Dendritic cell treated with granulocyte-macrophage colony-stimulating factor and Interleukin-4, amounts not matched to agents 40 ng/mL and 50 ng/mL, for 4 days (primary cell): ENCODE data around the gene MYO1D.

ENCODE experiments used
- H3K27ac Mint-ChIP-seq: one replicate; pipeline ENCODE4 v1.8.0; 2022; ENCODE audit warnings: mild to moderate bottlenecking, mixed read lengths
- H3K27me3 Mint-ChIP-seq: one replicate; pipeline ENCODE4 v1.8.0; 2022; ENCODE audit warnings: mild to moderate bottlenecking, mixed read lengths
- H3K36me3 Mint-ChIP-seq: one replicate; pipeline ENCODE4 v1.8.0; 2022; ENCODE audit warnings: low read depth, mixed read lengths
- H3K4me1 Mint-ChIP-seq: one replicate; pipeline ENCODE4 v1.8.0; 2022; ENCODE audit warnings: low read depth, mixed read lengths
- H3K4me3 Mint-ChIP-seq: one replicate; pipeline ENCODE4 v1.8.0; 2022; ENCODE audit warnings: mild to moderate bottlenecking, moderate library complexity, mixed read lengths
- H3K9me3 Mint-ChIP-seq: one replicate; pipeline ENCODE4 v1.8.0; 2022; ENCODE audit warnings: mixed read lengths
- intact Hi-C: fragments of 100-400 bp; cut with micrococcal nuclease; formaldehyde crosslinking; loops from one replicate; pipeline ENCODE4 v1.15.0; 2022

The MYO1D gene

GRCh38 chr17:32859857-32860525, 16.9 kb downstream of the MYO1D start:
- Mint-ChIP-seq H3K36me3 (no peaks in the 10 kb centered on the region), H3K4me1 (peaks cover 5% of the 10 kb centered on the region), H3K4me3 (no peak overlapping the region), H3K27ac (no peak overlapping the region), H3K27me3 (peaks cover 11% of the 10 kb centered on the region), H3K9me3 (no peaks in the 10 kb centered on the region)
- intact Hi-C loops = no loop called here

DNA sequence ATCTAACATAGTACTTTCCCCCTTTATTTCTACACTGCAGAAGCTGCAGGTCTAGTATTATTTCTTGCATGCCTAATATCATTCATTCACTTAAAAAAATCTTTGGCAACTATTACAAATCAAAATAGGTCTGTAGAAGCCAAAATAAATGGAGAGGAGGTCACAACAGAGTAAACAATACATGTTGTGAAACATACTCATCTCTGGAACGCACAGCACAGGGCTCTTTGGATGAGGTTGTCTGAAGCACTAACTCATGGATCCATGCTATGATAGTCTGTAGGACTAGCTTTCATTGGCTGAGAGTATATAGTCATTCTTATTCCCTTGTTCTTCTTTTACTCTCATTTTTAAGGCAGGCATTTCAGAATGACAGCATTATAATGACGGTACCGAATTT, 21.3 kb downstream of the MYO1D start:
- Mint-ChIP-seq H3K4me1 (no peaks in the 10 kb centered on the region), H3K27ac (no peak overlapping the region), H3K4me3 (no peak overlapping the region), H3K27me3 (peaks cover 11% of the 10 kb centered on the region), H3K9me3 (no peaks in the 10 kb centered on the region), H3K36me3 (no peaks in the 10 kb centered on the region)
- intact Hi-C loops = no loop called here

GRCh38 chr17:32854832-32855389, 22.0 kb downstream of the MYO1D start:
- H3K4me1 Mint-ChIP-seq = no peaks in the 10 kb centered on the region
- no peaks in the 10 kb centered on the region for H3K9me3 Mint-ChIP-seq
- H3K4me3 Mint-ChIP-seq = no peak overlapping the region
- intact Hi-C loops = no loop called here
- peaks cover 11% of the 10 kb centered on the region for H3K27me3 Mint-ChIP-seq
- H3K27ac Mint-ChIP-seq = no peak overlapping the region
- no peaks in the 10 kb centered on the region for H3K36me3 Mint-ChIP-seq

DNA sequence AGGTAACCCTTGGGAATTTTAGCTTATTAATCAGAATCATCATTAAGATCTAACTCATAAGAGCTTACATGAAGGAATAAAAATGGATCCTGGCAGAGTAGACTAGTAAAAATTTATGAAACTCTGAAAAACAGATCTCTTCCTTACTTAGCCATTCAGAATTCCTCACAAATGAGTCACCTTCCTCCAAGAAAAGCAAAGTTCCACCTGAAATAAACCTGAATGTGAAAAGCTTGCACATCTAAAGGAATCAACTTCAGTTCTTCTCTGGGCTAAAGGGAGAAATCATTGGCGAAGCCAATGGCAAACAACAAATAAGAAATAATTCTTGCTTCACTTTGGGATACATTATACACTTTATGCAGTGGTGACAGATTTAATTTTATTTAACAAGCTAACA, 22.7 kb downstream of the MYO1D start:
- Mint-ChIP-seq H3K4me1 (no peaks in the 10 kb centered on the region), H3K36me3 (no peaks in the 10 kb centered on the region), H3K27ac (no peak overlapping the region), H3K27me3 (peaks cover 10% of the 10 kb centered on the region), H3K9me3 (no peaks in the 10 kb centered on the region), H3K4me3 (no peak overlapping the region)
- intact Hi-C loops = no loop called here

- Mint-ChIP-seq H3K27ac (no peak overlapping the region), H3K9me3 (no peaks in the 10 kb centered on the region), H3K36me3 (no peaks in the 10 kb centered on the region), H3K4me3 (no peak overlapping the region), H3K27me3 (peaks cover 8% of the 10 kb centered on the region), H3K4me1 (no peaks in the 10 kb centered on the region)
- intact Hi-C loops = no loop called here
Observed at GRCh38 chr17:32852811-32853210, 24.1 kb downstream of the MYO1D start.

- H3K9me3 Mint-ChIP-seq = no peaks in the 10 kb centered on the region
- H3K27ac Mint-ChIP-seq = no peak overlapping the region
- H3K27me3 Mint-ChIP-seq = peaks cover 7% of the 10 kb centered on the region
- H3K36me3 Mint-ChIP-seq = no peaks in the 10 kb centered on the region
- H3K4me3 Mint-ChIP-seq = no peak overlapping the region
- intact Hi-C loops = no loop called here
- H3K4me1 Mint-ChIP-seq = no peaks in the 10 kb centered on the region
Observed at GRCh38 chr17:32849879-32850278, 27.0 kb downstream of the MYO1D start.

GRCh38 chr17:32847977-32848376, 28.9 kb downstream of the MYO1D start:
- H3K9me3 Mint-ChIP-seq = no peaks in the 10 kb centered on the region
- no peak overlapping the region for H3K4me3 Mint-ChIP-seq
- peaks cover 5% of the 10 kb centered on the region for H3K27me3 Mint-ChIP-seq
- intact Hi-C loops = no loop called here
- H3K4me1 Mint-ChIP-seq = no peaks in the 10 kb centered on the region
- no peak overlapping the region for H3K27ac Mint-ChIP-seq
- H3K36me3 Mint-ChIP-seq = no peaks in the 10 kb centered on the region

- no peaks in the 10 kb centered on the region for H3K9me3 Mint-ChIP-seq
- H3K36me3 Mint-ChIP-seq = no peaks in the 10 kb centered on the region
- H3K4me3 Mint-ChIP-seq = no peak overlapping the region
- H3K4me1 Mint-ChIP-seq = no peaks in the 10 kb centered on the region
- intact Hi-C loops = no loop called here
- H3K27me3 Mint-ChIP-seq = peaks cover 2% of the 10 kb centered on the region
- H3K27ac Mint-ChIP-seq = no peak overlapping the region
Observed at GRCh38 chr17:32846143-32846542, 30.8 kb downstream of the MYO1D start.

- no peaks in the 10 kb centered on the region for H3K9me3 Mint-ChIP-seq
- no peaks in the 10 kb centered on the region for H3K4me1 Mint-ChIP-seq
- H3K4me3 Mint-ChIP-seq = no peak overlapping the region
- H3K36me3 Mint-ChIP-seq = no peaks in the 10 kb centered on the region
- no peak overlapping the region for H3K27ac Mint-ChIP-seq
- intact Hi-C loops = no loop called here
- no peaks in the 10 kb centered on the region for H3K27me3 Mint-ChIP-seq
Observed at GRCh38 chr17:32840241-32840640, 36.7 kb downstream of the MYO1D start.

DNA sequence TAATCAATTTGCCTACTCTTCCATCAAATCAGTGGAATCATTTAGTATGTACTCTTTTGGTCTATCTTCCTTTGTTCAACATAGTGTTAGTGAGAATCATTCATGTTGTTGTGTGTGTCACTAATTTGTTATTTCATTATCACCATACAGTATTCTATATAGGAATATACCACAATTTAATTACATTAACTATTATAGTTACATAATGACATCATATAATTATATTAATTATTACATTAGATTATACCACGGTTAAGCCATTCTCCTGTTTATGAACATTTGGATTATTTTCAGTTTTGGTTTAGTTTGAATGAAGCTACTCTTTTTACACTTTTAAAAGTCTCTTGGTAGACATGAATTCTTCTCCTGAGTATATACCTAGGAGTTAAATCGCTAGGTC, 40.4 kb downstream of the MYO1D start:
- Mint-ChIP-seq H3K36me3 (no peaks in the 10 kb centered on the region), H3K4me3 (no peak overlapping the region), H3K27me3 (peaks cover 3% of the 10 kb centered on the region), H3K27ac (no peak overlapping the region), H3K9me3 (no peaks in the 10 kb centered on the region), H3K4me1 (no peaks in the 10 kb centered on the region)
- intact Hi-C loops = no loop called here

DNA sequence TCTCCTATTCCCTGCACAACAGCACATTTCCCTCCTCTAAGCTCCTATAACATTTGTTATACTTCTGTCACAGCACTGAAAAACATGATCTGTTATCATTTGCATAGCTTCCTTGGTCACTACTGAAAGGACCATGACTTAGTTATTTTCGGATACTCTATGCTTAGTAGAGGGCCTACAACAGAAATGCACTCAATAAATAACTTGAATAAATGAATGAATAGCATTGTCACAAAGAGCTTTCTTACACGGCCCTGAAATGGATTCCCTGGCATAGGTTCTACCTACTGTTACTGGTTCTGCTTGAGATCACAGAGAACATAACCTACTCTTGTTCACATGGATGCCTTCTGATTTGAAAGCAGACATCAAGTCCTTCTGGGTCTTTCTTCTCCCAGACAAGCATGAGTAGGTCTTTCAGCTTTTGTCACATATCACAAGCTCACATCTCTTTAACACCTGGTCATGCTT, 41.6 kb downstream of the MYO1D start:
- H3K27me3 Mint-ChIP-seq = peaks cover 5% of the 10 kb centered on the region

DNA sequence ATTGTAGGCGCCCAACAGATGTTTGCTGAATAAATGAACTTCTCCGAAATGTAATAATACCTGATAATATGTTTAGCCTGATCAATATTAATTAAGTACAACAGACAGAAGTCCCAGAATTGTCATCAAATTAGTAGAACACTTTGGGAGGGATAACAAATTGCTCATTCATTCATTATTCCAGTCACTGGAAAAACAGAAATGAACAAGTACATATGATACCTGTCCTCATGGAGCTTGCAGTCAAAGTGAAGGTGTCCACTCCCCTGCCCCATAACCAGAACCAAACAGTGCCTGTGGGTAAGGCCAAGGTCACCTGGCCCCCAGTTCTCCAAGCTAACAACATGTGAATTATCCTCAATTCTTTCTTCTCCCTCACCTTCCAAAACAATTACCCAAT, 42.8 kb downstream of the MYO1D start:
- Mint-ChIP-seq H3K4me3 (no peak overlapping the region), H3K27ac (no peak overlapping the region), H3K4me1 (no peaks in the 10 kb centered on the region), H3K36me3 (no peaks in the 10 kb centered on the region), H3K9me3 (no peaks in the 10 kb centered on the region), H3K27me3 (peaks cover 5% of the 10 kb centered on the region)
- intact Hi-C loops = no loop called here

More for the DNA sequence above, 41.6 kb downstream of the MYO1D start:
- no peaks in the 10 kb centered on the region for H3K36me3 Mint-ChIP-seq
- H3K4me3 Mint-ChIP-seq = no peak overlapping the region
- intact Hi-C loops = no loop called here
- H3K9me3 Mint-ChIP-seq = no peaks in the 10 kb centered on the region
- no peaks in the 10 kb centered on the region for H3K4me1 Mint-ChIP-seq
- no peak overlapping the region for H3K27ac Mint-ChIP-seq

- Mint-ChIP-seq H3K27me3 (peaks cover 5% of the 10 kb centered on the region), H3K27ac (no peak overlapping the region), H3K4me3 (no peak overlapping the region), H3K9me3 (no peaks in the 10 kb centered on the region), H3K4me1 (no peaks in the 10 kb centered on the region), H3K36me3 (no peaks in the 10 kb centered on the region)
- intact Hi-C loops = no loop called here
Observed at GRCh38 chr17:32833526-32833925, 43.4 kb downstream of the MYO1D start.

- H3K27me3 Mint-ChIP-seq = peaks cover 7% of the 10 kb centered on the region
- intact Hi-C loops = no loop called here
- H3K4me3 Mint-ChIP-seq = no peak overlapping the region
- H3K27ac Mint-ChIP-seq = no peak overlapping the region
- no peaks in the 10 kb centered on the region for H3K9me3 Mint-ChIP-seq
- H3K36me3 Mint-ChIP-seq = no peaks in the 10 kb centered on the region
- H3K4me1 Mint-ChIP-seq = no peaks in the 10 kb centered on the region
Observed at GRCh38 chr17:32833076-32833475, 43.8 kb downstream of the MYO1D start.
